HepG2 (cell line): Measurements from ENCODE around the gene POLH. TPM values are rescaled to one million over a fixed set of nuclear protein-coding genes. Genes with fewer than 3 reads are reported as not detected.

Experiments
- ELF1 ChIP-seq: sonication (generic); formaldehyde crosslinking; IDR thresholded peaks from 2 replicates; pipeline ENCODE4 v1.4.0; 2020; ENCODE audit warnings: missing genetic modification reagents
- GPN1 ChIP-seq: sonication (generic); formaldehyde crosslinking; IDR thresholded peaks from 2 replicates; pipeline ENCODE4 v1.5.1; 2020; ENCODE audit warnings: missing genetic modification reagents, borderline replicate concordance
- GZF1 ChIP-seq: sonication (generic); formaldehyde crosslinking; IDR thresholded peaks from 2 replicates; pipeline ENCODE4 v1.5.1; 2020; ENCODE audit warnings: mild to moderate bottlenecking, missing genetic modification reagents
- KLF6 ChIP-seq: IDR thresholded peaks from 2 replicates; pipeline ENCODE4 v1.8.0; 2016; ENCODE audit warnings: missing biosample characterization, missing genetic modification reagents
- NONO ChIP-seq, 2 experiments: fragments of 450-650 bp in 1 of 2; sonication (generic) in 1 of 2; formaldehyde crosslinking in 1 of 2; IDR thresholded peaks in 1 of 2; conservative IDR thresholded peaks in 1 of 2; 2 replicates each; pipeline versions ENCODE4 v1.6.1 to v1.8.0; 2017 to 2022; ENCODE audit warnings: mild to moderate bottlenecking in 1 of 2, missing genetic modification reagents in 1 of 2, moderate library complexity in 1 of 2
- SNAPC2 ChIP-seq: sonication (generic); formaldehyde crosslinking; IDR thresholded peaks from 2 replicates; pipeline ENCODE4 v1.8.1; 2022; ENCODE audit warnings: mild to moderate bottlenecking, missing genetic modification reagents
- SNAPC5 ChIP-seq: sonication (generic); formaldehyde crosslinking; IDR thresholded peaks from 2 replicates; pipeline ENCODE4 v1.8.1; 2023; ENCODE audit warnings: mild to moderate bottlenecking, missing genetic modification reagents, borderline replicate concordance
- SYNCRIP ChIP-seq: fragments of 200-400 bp; formaldehyde crosslinking; IDR thresholded peaks from 2 replicates; pipeline ENCODE4 v1.6.1; 2018; ENCODE audit warnings: mild to moderate bottlenecking, low read depth, low read length; ENCODE audit not compliant: insufficient read depth
- TCF7 ChIP-seq: sonication (generic); IDR thresholded peaks from 2 replicates; pipeline ENCODE4 v1.6.1; 2016; ENCODE audit warnings: antibody characterized with exemption, low read depth
- TRAFD1 ChIP-seq: sonication (generic); formaldehyde crosslinking; IDR thresholded peaks from 2 replicates; pipeline ENCODE4 v1.5.1; 2020; ENCODE audit warnings: missing genetic modification reagents, mild to moderate bottlenecking, borderline replicate concordance
- ZBTB2 ChIP-seq: sonication (generic); formaldehyde crosslinking; IDR thresholded peaks from 2 replicates; pipeline ENCODE4 v1.8.0; 2022; ENCODE audit warnings: low read depth, missing genetic modification reagents
- ZMYM2 ChIP-seq: sonication (generic); formaldehyde crosslinking; IDR thresholded peaks from 2 replicates; pipeline ENCODE4 v1.8.0; 2022; ENCODE audit warnings: mild to moderate bottlenecking, missing genetic modification reagents
- ZNF142 ChIP-seq: sonication (generic); formaldehyde crosslinking; IDR thresholded peaks from 2 replicates; pipeline ENCODE4 v1.4.0; 2020; ENCODE audit warnings: missing genetic modification reagents
- ZNF441 ChIP-seq: sonication (generic); formaldehyde crosslinking; IDR thresholded peaks from 2 replicates; pipeline ENCODE4 v1.7.0; 2021; ENCODE audit warnings: missing genetic modification reagents, borderline replicate concordance
- ZNF737 ChIP-seq: sonication (generic); formaldehyde crosslinking; IDR thresholded peaks from 2 replicates; pipeline ENCODE4 v1.5.0; 2020; ENCODE audit warnings: missing genetic modification reagents, mild to moderate bottlenecking, borderline replicate concordance
- polyA plus RNA-seq, 8 experiments: library from polyadenylated mRNA; depleted of rRNA in 3 of 8; stranded (reverse) in 7 of 8; unstranded in 1 of 8; fragments of >200 nt; fragmentation: Illumina TruSeq in 4 of 8; extraction: Trizol in 4 of 8; gene quantifications; 2 replicates each; pipeline versions ENCODE4 v1.2.1 to v1.2.3, GENCODE V29; 2011 to 2016; ENCODE audit warnings: low read depth in 4 of 8, missing spikeins in 1 of 8, mixed read lengths in 1 of 8; ENCODE audit not compliant: insufficient read depth in 1 of 8
- total RNA-seq, 5 experiments: library from RNA; depleted of rRNA; stranded (reverse); fragments of >200 nt; fragmentation: Illumina TruSeq; extraction: Trizol; gene quantifications; 2 replicates each; pipeline ENCODE4 v1.2.3, GENCODE V29; 2016; ENCODE audit warnings: low read depth in 1 of 5

Gene POLH
- total and polyA plus RNA-seq, 2 of the 13 experiments (the other 11 are each of a cell fraction or from before 2014, with no cell fraction given), result 11.6 to 25.0 TPM

- TF ChIP-seq SNAPC5, result peak; percentile 36; the same call in 1 of the 2 replicates
- TF ChIP-seq NONO (IDR thresholded peaks at IDR 0.05), result no peak
- TF ChIP-seq NONO (CRISPR knock-in tag; conservative IDR thresholded peaks at IDR 0.05), result peak; percentile 4; the same call in 1 of the 2 replicates
- TF ChIP-seq ZNF737 (CRISPR knock-in tag), result no peak
- no peak for TF ChIP-seq ZNF441
- no peak for TF ChIP-seq ZNF142 (CRISPR knock-in tag)
- TF ChIP-seq TRAFD1 (CRISPR knock-in tag), result no peak
- 0 out of 2 replicates have a peak, but pooled peaks have one; percentile 18 for TF ChIP-seq KLF6 (CRISPR knock-in tag)
- TF ChIP-seq GPN1 (CRISPR knock-in tag), result no peak
- peak; percentile 54; the same call in 1 of the 2 replicates for TF ChIP-seq SNAPC2 (CRISPR knock-in tag)
- TF ChIP-seq ZMYM2 (CRISPR knock-in tag), result no peak
- no peak for TF ChIP-seq TCF7
- no peak for TF ChIP-seq ELF1 (CRISPR knock-in tag)
- TF ChIP-seq SYNCRIP, result no peak
- no peak for TF ChIP-seq GZF1 (CRISPR knock-in tag)
- TF ChIP-seq ZBTB2 (CRISPR knock-in tag), result 0 out of 2 replicates have a peak, but pooled peaks have one; percentile 9
These were observed 52.6 kb downstream of the POLH start (continued) for GRCh38 chr6:43628393-43629103.
